ENCODE data around the gene SYNE1. TPM values are rescaled to one million over a fixed set of nuclear protein-coding genes. Genes with fewer than 3 reads are reported as not detected.

SYNE1 gene
- total and polyA plus RNA-seq, 7 donors, result 6.0 to 74.6 (median 16.5) TPM

GRCh38 chr6:152453421-152453820 is 183.7 kb downstream of the SYNE1 start:
- Histone ChIP-seq H3K27me3 (ENCODE audit: insufficient read depth in 3 of 3, low read length in 2 of 3) (no peaks in the 10 kb centered on the region), H3K9me3 (no peaks in the 10 kb centered on the region), H3K27ac (no peak overlapping the region), H3K4me1 (no peaks in the 10 kb centered on the region), H3K4me3 (no peak overlapping the region), H3K36me3 (ENCODE audit: insufficient read depth in 1 of 2, low read depth in 1 of 2) (no peaks in the 10 kb centered on the region)
- no peak for ATAC-seq
- no peak for DNase-seq
- WGBS, 3 donors, result 69 to 81% (median 78%) methylated on average over 7 of the region's 7 CpGs
- TF ChIP-seq, protein P1, sequence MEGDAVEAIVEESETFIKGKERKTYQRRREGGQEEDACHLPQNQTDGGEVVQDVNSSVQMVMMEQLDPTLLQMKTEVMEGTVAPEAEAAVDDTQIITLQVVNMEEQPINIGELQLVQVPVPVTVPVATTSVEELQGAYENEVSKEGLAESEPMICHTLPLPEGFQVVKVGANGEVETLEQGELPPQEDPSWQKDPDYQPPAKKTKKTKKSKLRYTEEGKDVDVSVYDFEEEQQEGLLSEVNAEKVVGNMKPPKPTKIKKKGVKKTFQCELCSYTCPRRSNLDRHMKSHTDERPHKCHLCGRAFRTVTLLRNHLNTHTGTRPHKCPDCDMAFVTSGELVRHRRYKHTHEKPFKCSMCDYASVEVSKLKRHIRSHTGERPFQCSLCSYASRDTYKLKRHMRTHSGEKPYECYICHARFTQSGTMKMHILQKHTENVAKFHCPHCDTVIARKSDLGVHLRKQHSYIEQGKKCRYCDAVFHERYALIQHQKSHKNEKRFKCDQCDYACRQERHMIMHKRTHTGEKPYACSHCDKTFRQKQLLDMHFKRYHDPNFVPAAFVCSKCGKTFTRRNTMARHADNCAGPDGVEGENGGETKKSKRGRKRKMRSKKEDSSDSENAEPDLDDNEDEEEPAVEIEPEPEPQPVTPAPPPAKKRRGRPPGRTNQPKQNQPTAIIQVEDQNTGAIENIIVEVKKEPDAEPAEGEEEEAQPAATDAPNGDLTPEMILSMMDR (IDR thresholded peaks at IDR 0.05), result no peak
- intact Hi-C loops (cut with DNase I), result no loop called here

GRCh38 chr6:152452639-152453038 is 184.5 kb downstream of the SYNE1 start:
- intact Hi-C loops (cut with DNase I), result no loop called here
- Histone ChIP-seq H3K9me3 (no peaks in the 10 kb centered on the region), H3K27ac (no peak overlapping the region), H3K4me1 (no peaks in the 10 kb centered on the region), H3K4me3 (no peak overlapping the region), H3K27me3 (ENCODE audit: insufficient read depth in 3 of 3, low read length in 2 of 3) (no peaks in the 10 kb centered on the region), H3K36me3 (ENCODE audit: insufficient read depth in 1 of 2, low read depth in 1 of 2) (no peaks in the 10 kb centered on the region)
- ATAC-seq (no peak), DNase-seq (no peak)
- 95 to 96% (median 96%) methylated on average over 7 of the region's 7 CpGs for WGBS, 3 donors
- TF ChIP-seq, protein P1 (IDR thresholded peaks at IDR 0.05), result no peak

GRCh38 chr6:152450519-152450918 is 186.6 kb downstream of the SYNE1 start:
- 93 to 95% (median 93%) methylated on average over 4 of the region's 4 CpGs for WGBS, 3 donors
- TF ChIP-seq, protein P1 (IDR thresholded peaks at IDR 0.05), result no peak
- no peak overlapping the region for H3K4me3 ChIP-seq
- H3K4me1 ChIP-seq, result no peaks in the 10 kb centered on the region
- no peaks in the 10 kb centered on the region for H3K36me3 ChIP-seq (ENCODE audit: insufficient read depth in 1 of 2, low read depth in 1 of 2)
- no peak for DNase-seq
- no peak overlapping the region for H3K27ac ChIP-seq
- H3K9me3 ChIP-seq, result no peaks in the 10 kb centered on the region
- ATAC-seq, result no peak
- intact Hi-C loops (cut with DNase I), result no loop called here
- H3K27me3 ChIP-seq (ENCODE audit: insufficient read depth in 3 of 3, low read length in 2 of 3), result no peaks in the 10 kb centered on the region

GRCh38 chr6:152441902-152442301 is 195.3 kb downstream of the SYNE1 start:
- Histone ChIP-seq H3K4me1 (no peaks in the 10 kb centered on the region), H3K9me3 (no peaks in the 10 kb centered on the region), H3K4me3 (no peak overlapping the region), H3K27ac (no peak overlapping the region), H3K36me3 (ENCODE audit: insufficient read depth in 1 of 2, low read depth in 1 of 2) (no peaks in the 10 kb centered on the region), H3K27me3 (ENCODE audit: insufficient read depth in 3 of 3, low read length in 2 of 3) (no peaks in the 10 kb centered on the region)
- TF ChIP-seq, protein P1 (IDR thresholded peaks at IDR 0.05), result no peak
- ATAC-seq (no peak), DNase-seq (no peak)
- intact Hi-C loops (cut with DNase I), result no loop called here
- 87 to 95% (median 92%) methylated on average over 15 of the region's 15 CpGs for WGBS, 3 donors

DNA sequence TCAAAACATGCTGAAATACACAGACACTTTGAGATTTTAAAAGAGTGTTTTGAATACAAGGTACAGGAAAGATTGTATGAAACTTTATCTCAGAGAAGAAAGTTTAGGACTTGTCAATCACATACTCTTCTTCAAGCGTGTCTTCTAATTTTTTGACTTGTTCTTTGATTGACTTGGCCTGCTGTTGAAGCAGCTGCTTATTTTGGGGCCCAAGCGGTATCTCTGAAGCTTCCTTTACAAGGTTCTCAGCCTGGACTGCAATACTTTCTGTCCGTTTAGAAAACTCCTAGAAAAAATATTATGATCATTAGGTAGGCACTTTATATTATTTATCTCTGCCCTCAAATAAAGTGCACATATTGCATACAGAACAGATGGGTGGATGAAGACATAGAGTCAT is 201.3 kb downstream of the SYNE1 start:
- H3K27ac ChIP-seq, result no peak overlapping the region
- WGBS, 3 donors, result 42 to 63% (median 45%) methylated on average over 3 of the region's 3 CpGs
- no peaks in the 10 kb centered on the region for H3K27me3 ChIP-seq (ENCODE audit: insufficient read depth in 3 of 3, low read length in 2 of 3)
- intact Hi-C loops (cut with DNase I), result loop anchor here in 1 of 2 donors (10.0 kb wide), 1 partner anchor 1359 kb away; no protein-coding TSS in a partner anchor
- H3K4me1 ChIP-seq, result no peaks in the 10 kb centered on the region
- no peak overlapping the region for H3K4me3 ChIP-seq
- ATAC-seq (no peak), DNase-seq (no peak)
- TF ChIP-seq, protein P1 (IDR thresholded peaks at IDR 0.05), result no peak
- no peaks in the 10 kb centered on the region for H3K9me3 ChIP-seq
- no peaks in the 10 kb centered on the region for H3K36me3 ChIP-seq (ENCODE audit: insufficient read depth in 1 of 2, low read depth in 1 of 2)
